HG03139 (cell line): Measurements from ENCODE around the gene FGFBP2.
"Not testable (repeated sequence)": the region's sequence is repeated elsewhere in the genome, so short reads cannot be mapped to it uniquely, and the experiment has no call there.

Experiments
- ATAC-seq: cut with Tn5 transposase; IDR thresholded peaks from one replicate; pipeline ENCODE4 v1.9.1; 2021; ENCODE audit not compliant: unreplicated experiment

The FGFBP2 gene

DNA sequence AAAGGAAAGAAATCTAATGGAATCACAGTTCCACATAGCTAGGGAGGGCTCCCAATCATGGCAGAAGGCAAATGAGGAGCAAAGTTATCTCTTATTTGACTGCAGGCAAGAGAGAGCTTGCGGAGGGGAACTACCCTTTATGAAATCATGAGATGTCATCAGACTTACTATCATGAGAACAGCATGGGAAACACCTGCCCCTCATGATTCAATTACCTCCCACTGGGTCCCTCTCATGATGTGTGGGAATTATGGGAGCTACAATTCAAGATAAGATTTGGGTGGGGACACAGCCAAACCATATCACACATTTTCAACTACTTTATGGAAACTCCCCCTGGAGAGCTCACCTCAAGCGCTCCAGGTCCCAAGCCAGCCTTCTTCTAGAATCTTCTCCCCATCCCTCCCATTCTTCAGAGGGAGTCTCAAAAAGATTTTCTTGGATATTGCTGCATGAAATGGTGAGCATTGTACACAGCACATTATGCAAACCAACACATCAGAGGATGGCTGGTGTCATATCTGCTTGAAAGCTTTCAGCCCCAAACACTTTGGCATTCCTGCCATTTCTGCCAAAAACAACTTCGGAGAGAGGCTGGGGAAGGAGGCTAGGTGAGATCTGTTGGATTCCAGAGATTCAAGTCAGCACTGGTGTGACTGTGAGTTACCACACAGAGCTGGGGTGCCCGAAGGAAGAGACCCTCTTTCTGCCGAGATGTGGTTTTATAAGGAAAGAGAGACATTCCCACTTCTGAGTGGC lies 31.3 kb downstream of the FGFBP2 start:
- ATAC-seq: no peak

DNA sequence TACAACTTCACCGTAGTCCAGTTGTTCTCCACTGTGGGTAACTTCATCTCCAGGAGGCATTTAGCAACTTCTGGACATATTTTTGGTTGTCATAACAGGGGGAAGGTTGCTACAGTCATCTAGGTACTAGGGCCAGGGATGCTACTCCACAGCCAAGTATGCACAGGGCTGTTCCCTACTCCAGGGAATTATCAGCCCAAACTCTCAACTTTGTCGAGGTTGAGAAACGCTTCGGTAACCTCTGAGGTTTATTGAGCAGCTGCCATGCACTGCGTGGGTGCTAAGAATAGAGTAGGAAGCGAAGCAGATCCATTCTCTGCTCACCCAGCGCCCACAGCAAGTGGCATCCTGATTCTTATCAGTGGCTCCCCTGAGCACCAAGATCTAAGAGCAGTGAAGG lies 32.7 kb downstream of the FGFBP2 start:
- no peak for ATAC-seq

DNA sequence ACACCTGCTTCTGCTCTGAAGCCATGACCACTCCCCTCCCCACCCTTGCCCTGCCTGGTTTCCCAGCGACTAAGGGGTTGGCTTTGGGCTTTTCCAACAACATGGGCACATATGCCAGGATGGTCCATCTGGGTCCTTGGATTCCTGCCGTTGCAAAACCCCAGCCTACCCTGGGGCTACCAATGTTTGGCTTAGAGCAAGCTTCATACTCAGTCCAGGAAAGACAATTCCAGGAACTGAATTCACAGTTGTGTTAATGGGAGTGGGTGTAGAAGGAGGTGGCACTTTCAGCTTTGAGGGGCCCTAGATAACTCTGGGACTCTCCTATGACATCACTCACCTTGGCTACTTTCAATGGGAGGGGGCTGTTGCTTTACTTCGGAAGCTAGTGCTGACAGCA lies 33.4 kb downstream of the FGFBP2 start:
- ATAC-seq: no peak

DNA sequence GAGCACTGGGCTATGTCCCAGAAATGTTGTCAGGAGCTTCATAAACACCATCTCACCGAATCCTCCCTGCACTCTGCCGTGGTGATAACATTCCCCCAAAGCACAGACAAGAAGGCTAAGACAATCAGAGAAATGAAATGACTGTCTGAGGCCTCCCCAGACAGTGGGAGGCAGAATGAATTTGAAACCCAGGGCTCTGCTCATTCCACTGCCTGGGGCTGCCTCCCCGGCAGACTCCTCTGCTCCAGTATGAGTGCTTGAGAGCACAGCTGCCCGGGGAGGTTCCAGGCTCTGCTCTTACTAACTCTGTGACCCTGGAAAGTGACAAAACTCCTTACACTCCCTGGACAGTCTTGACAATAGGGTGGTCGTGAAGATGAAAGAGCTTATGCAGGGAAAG lies 34.1 kb downstream of the FGFBP2 start:
- ATAC-seq: no peak

DNA sequence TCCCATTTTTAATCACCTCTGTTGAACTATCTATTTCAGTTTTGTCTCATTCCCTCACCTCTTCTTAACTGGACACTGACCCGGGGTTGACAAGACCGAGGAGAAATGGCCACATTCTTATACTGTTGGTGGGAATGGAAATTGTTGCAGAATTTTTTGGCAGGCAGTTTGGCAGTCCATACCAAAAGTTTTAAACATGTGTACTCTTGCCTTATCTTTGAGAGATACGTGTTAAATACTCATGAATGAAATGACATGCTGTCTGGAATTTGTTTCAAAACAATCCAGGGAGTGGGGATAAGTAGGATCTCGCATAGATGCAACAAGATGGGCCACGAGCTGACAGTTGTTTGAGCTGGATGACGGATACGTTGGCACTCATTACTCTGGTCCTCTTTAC lies 36.5 kb downstream of the FGFBP2 start:
- no peak for ATAC-seq

DNA sequence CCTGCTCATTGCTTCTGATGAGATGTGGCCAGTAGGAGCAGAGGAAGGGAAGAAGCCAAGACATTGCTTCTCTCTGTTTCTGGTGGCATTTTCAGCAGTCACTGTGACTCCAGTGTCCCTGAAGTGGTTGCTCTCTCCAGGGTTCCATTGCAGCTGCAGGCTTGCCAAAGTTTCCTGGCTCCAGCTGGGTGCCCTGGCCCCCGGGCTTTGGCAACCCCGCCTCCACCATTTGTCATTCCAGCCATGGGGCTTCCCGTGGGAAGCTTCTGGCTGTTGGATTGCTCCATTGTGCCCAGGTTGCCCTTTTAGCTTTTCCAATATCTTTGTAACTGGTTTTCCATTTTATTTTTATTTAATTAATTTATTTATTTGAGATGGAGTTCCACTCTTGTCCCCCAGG lies 37.1 kb downstream of the FGFBP2 start:
- ATAC-seq: no peak

DNA sequence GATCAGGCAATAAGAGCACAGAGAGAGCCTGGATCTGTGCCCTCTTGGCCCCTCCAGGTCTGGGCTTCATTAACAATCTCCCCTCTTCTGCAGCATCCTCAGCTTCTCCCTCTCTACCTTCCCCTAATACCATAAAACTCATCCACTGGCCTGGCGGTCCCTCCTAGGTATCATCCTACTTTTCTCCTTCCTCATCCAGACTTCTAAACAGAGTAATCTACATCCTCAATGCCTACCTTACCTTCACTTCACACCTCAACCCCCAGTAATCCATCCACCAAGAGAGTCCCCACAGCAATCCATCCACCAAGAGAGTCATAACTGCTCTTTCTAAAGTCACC lies 41.4 kb downstream of the FGFBP2 start:
- ATAC-seq: no peak

DNA sequence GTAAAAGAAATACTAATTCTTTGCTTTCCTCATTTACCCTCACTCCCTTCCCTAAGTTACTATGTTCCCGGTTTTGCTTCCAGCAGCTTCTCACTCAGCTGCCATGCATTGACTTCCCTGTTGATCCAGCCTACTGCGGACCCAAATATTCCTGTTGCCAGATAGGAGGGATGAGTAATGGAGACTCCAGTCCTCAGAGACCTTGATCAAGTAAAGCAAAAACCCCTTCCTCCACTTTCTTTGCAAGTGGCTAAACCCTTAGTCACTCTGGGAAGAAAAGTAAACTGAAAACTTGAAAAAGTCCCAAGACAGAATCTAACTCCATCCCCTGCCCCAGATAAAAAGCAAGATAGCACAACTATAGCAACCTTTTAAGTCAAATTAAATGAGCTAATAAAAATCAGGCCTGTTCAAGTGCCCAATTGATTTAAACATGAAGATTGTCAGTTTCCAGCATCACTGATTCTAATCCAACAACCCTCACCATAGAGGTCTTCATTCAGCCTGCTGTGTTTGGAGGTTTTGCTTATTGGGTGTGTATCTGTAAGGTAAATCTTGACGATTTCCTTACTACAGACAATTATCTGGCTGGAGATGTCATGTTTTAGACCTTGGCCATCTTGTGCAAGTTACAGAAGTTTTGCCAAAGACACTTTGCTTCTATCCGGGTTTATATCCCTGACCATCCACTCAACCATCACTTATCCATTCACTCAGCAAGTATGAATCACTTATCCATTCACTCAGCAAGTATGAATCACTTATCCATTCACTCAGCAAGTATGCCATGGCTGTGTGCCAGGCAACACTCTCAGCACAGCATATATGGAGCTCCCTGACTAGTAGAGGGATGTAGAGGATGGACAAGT lies 42.0 kb downstream of the FGFBP2 start:
- no peak for ATAC-seq

DNA sequence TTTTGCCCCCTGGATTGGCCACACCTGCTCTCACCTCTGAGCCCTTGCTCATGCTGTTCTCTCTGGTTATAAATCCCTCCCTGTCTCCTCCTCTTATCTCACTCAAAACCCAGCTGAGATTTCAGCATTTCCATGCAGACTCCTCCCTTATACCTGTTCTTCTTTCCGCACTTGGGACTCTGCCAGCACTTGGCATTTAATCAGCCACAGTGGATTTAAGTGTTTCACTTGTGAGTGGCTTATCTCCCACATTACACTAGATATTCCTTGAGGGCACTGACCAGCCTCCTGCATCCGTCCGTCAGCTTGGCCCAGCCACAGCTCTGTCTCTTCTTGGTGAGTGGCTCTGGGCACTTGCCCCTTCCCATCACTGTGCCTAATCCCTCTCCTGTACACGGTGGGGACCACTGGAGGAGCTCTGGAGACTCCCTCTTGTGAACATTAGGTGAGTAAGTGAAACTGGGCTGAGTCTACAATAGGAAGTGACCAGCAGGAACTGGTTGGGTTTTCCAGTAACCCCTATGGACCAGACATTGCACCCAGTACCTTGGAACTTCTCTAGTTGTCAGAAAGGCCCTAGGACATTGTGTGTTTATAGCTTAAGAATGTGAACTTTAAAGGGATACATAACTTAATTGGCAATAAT lies 44.4 kb downstream of the FGFBP2 start:
- no peak for ATAC-seq

DNA sequence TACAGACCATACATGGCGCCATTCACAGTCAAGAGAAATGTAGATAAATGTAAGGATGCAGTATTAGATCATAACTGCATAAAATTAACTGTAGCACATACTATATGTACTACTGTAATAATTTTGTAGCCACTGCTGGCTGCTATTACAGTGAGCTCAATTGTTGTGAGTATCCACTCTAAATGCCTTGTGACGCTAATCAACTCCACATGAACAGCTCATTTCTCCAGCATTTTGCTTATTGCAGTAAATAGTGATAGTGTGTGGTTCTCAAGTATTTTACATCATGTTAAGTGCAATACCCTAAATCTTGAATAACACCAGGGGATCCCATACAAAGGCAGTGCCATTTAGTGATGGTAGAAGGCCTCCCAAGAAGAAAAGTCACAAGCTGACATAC lies 45.7 kb downstream of the FGFBP2 start:
- no peak for ATAC-seq

DNA sequence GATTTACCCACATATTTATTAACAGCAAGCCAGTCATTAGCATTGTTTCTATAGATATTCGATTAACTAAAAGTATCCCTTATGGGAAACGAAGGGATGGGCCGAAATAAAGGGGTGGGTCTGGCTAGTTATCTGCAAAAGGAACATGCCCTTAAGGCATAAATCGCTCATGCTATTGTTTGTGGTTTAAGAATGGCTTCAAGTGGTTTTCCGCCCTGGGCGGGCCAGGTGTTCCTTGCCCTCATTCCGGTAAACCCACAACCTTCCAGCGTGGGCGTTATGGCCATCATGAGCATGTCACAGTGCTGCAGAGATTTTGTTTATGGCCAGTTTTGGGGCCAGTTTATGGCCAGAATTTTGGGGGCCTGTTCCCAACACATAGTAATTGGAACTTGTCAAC lies 46.6 kb downstream of the FGFBP2 start:
- not testable (repeated sequence) for ATAC-seq

DNA sequence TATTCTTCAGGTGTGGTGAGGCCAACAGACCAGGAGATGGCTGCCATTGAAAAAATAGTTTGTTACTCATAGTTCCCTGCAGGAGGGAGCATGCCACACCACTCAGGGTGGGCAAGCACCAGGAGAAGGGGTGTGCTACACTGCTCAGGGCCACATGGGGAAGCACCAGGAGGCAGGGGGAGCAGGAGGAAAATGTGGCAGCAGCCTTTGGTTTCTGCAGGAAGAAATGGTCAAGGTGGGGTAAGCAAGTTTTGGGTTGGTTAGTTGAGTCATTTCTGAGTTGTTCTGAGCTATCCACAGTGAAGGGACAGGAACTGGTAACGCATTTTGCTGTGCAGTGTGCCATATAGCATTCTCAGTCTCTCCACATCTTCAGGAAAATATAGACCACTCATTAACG lies 48.2 kb downstream of the FGFBP2 start:
- ATAC-seq: no peak

DNA sequence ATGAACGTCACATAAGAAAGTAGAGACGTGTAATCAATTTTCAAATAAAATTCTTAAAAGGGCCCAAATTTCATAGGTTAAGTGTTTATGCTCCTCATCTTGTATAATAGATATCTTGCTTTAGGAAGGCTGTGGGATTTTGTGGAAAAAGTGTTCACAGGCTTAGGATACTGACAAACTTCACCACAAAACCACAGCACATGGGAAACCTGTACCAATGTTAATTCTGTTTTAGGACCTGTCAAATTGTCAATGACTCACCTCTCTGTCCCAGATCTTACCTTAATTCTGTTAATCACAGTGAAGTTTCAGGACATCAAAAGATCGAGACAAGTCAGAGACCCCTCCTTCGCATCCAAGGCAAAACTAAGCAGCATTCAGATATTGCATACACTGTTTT lies 48.7 kb downstream of the FGFBP2 start:
- no peak for ATAC-seq

DNA sequence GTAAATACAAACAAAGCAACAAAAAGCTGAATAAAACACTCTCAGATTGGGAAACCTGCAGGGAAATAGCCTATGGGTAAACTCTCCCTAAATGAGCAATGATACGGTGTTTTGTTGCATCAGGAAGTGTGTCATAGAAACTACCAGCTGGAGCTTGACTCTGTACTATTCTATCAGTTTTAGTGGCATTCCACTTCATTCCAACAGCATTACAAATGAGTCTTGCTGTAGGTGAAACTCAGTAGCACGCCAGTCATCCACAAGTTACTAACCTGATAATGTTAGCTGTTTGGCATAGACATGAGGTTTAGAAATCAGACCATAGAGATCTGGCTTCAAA lies 49.4 kb downstream of the FGFBP2 start:
- ATAC-seq: no peak

DNA sequence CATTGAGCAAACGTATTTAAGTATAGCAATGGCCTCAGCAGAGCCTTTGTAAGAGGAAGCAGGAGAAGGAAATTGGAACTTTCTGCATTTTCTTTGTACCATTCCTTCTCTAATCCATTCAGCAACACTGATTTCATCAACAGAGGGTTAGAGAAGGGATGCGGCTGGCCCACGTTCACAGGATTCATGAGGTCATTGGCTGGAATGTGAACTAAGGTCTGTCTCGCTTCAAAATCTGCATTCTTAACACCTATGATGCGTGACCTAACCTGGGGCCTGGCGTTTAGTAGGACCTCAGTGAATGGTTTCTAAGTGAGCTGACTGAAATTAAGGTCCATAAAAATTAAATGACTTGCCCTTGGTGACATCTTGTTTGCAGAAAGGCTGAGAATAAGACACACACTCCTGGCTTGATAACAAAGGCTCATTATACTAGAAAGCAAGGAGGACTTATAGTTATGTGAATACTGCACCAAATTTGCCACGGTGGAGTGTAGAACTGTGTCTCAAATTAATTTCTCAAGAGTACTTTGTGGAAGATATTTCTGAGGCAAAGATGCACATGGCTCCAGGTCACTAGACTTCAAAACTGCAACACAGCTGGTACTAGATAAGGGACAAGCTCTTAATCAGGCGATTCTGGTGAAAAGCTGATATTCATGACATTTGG lies 49.9 kb downstream of the FGFBP2 start:
- no peak for ATAC-seq

DNA sequence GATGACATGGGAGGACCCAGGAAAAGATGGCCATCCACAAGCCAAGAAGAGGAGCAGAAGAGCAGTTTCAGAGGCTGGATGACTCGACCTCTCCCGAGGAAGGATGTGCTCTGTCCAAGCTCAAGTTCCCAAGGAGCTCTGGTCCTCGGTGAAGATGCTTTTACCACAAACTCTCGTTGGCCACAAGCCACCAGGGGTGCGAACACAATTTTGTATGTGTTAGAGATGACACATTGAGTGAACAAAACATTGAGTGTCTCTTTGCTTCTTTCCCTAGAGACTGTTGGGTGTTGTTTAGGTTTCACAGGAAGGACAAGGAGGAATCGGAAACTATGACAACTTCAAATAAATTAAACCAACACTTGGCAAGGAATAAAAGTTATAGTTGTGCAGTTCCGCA lies 50.7 kb downstream of the FGFBP2 start:
- no peak for ATAC-seq
